Osteoblast (primary cell): ENCODE data around the gene CDX1. TPM values are rescaled to one million over a fixed set of nuclear protein-coding genes. Genes with fewer than 3 reads are reported as not detected.

Experiments
- DNase-seq: peaks from one replicate; pipeline ENCODE4 v3.0.0; 2011; ENCODE audit warnings: low spot score, mixed read lengths; ENCODE audit not compliant: insufficient read length; ENCODE audit errors: missing footprints
- H2AFZ ChIP-seq: 2 replicates; pipeline ENCODE4 v1.6.0; 2011; ENCODE audit warnings: mild to moderate bottlenecking, low read length
- H3K27ac ChIP-seq: 2 replicates; pipeline ENCODE4 v1.5.1; 2011; ENCODE audit warnings: mild to moderate bottlenecking, low read depth, low read length, moderate library complexity
- H3K27me3 ChIP-seq: 2 replicates; pipeline ENCODE4 v1.6.0; 2012; ENCODE audit warnings: mild to moderate bottlenecking, control low read depth, inconsistent platforms, low read length, moderate library complexity; ENCODE audit not compliant: insufficient read depth
- H3K36me3 ChIP-seq: 2 replicates; pipeline ENCODE4 v1.5.1; 2011; ENCODE audit warnings: mild to moderate bottlenecking, low read length, control low read depth, moderate library complexity; ENCODE audit not compliant: insufficient read depth
- H3K4me1 ChIP-seq: 2 replicates; pipeline ENCODE4 v1.5.1; 2011; ENCODE audit warnings: mild to moderate bottlenecking, low read length, control low read depth, moderate library complexity; ENCODE audit not compliant: insufficient read depth
- H3K4me2 ChIP-seq: 2 replicates; pipeline ENCODE4 v1.6.0; 2011; ENCODE audit warnings: mild to moderate bottlenecking, low read length; ENCODE audit not compliant: insufficient read depth
- H3K4me3 ChIP-seq: fragments of 200-600 bp; sonication (generic); 3 replicates; pipeline ENCODE4 v1.5.1; 2012; ENCODE audit warnings: mild to moderate bottlenecking, low read length, inconsistent platforms; ENCODE audit not compliant: insufficient read depth
- H3K79me2 ChIP-seq: 2 replicates; pipeline ENCODE4 v1.6.0; 2012; ENCODE audit warnings: mild to moderate bottlenecking, low read length, control low read depth, inconsistent platforms; ENCODE audit not compliant: insufficient read depth
- H3K9me3 ChIP-seq: 2 replicates; pipeline ENCODE4 v1.5.1; 2011; ENCODE audit warnings: low read depth, low read length, control low read depth
- H4K20me1 ChIP-seq: 2 replicates; pipeline ENCODE4 v1.6.0; 2012; ENCODE audit warnings: mild to moderate bottlenecking, low read length, control low read depth; ENCODE audit not compliant: insufficient read depth
- CTCF ChIP-seq: IDR thresholded peaks from 2 replicates; pipeline ENCODE4 v1.5.1; 2011; ENCODE audit warnings: mild to moderate bottlenecking, low read depth, low read length, moderate library complexity; ENCODE audit errors: extremely low read depth
- total RNA-seq: library from RNA; depleted of rRNA; stranded (reverse); fragments of >200 nt; gene quantifications from 2 replicates; pipeline ENCODE4 v1.2.3, GENCODE V29; 2012

The CDX1 gene
- total RNA-seq, 1 donor, result 0.36 TPM

DNA sequence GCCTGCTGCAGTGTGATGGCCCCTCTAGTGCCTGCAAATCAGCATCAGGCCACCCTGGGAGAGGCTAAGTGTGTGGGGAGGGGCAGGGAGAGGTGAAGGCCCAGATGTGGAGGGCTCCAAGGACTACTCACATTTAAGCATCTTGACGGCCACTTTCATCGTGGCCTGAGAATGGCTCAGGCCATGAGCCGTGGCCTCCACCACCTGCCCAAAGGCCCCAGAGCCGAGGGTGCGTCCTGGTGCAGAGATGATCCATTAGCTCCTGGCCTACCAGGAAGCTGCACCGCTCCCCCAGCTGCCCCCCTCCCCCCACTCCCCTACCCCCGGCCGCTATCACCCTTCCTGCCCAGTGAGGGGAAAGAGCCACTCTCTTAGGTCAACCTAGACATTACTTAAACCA is 42.0 kb upstream of the CDX1 start:
- peaks cover 9% of the 10 kb centered on the region for H3K79me2 ChIP-seq
- H3K4me3 ChIP-seq, result no peak overlapping the region
- no peaks in the 10 kb centered on the region for H4K20me1 ChIP-seq
- peaks cover 95% of the 10 kb centered on the region for H3K36me3 ChIP-seq
- no peaks in the 10 kb centered on the region for H3K27me3 ChIP-seq
- peak; percentile 65 for DNase-seq
- no peak overlapping the region for H2AFZ ChIP-seq
- H3K27ac ChIP-seq, result no peak overlapping the region
- no peaks in the 10 kb centered on the region for H3K4me1 ChIP-seq
- TF ChIP-seq CTCF, result no peak
- no peak overlapping the region for H3K4me2 ChIP-seq
- H3K9me3 ChIP-seq, result no peaks in the 10 kb centered on the region

DNA sequence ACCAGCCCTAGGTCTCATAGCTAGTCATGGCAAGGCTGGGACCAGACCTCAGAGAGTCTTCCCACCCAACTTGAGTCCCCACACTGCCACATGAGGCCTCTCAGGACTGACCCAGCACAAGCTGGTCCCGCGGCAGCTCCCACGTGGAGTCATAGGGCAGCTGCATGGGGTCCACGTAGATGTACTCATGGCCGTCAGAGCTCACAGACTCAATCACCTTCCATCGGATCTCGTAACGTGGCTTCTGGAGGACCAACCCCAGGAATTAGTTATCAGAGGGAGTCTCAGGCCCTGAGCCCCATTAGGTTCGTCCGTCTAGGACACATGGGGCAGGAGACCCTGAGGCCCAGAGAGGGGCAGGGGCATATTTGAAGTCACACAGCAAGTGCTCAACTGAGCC is 41.2 kb upstream of the CDX1 start:
- no peak overlapping the region for H3K4me3 ChIP-seq
- no peaks in the 10 kb centered on the region for H3K27me3 ChIP-seq
- H3K36me3 ChIP-seq, result peaks cover 95% of the 10 kb centered on the region
- peaks cover 11% of the 10 kb centered on the region for H3K79me2 ChIP-seq
- H3K4me2 ChIP-seq, result no peak overlapping the region
- H3K4me1 ChIP-seq, result peaks cover 4% of the 10 kb centered on the region
- DNase-seq, result peak; percentile 39
- H2AFZ ChIP-seq, result no peak overlapping the region
- H3K27ac ChIP-seq, result no peak overlapping the region
- H3K9me3 ChIP-seq, result no peaks in the 10 kb centered on the region
- H4K20me1 ChIP-seq, result no peaks in the 10 kb centered on the region
- no peak for TF ChIP-seq CTCF

DNA sequence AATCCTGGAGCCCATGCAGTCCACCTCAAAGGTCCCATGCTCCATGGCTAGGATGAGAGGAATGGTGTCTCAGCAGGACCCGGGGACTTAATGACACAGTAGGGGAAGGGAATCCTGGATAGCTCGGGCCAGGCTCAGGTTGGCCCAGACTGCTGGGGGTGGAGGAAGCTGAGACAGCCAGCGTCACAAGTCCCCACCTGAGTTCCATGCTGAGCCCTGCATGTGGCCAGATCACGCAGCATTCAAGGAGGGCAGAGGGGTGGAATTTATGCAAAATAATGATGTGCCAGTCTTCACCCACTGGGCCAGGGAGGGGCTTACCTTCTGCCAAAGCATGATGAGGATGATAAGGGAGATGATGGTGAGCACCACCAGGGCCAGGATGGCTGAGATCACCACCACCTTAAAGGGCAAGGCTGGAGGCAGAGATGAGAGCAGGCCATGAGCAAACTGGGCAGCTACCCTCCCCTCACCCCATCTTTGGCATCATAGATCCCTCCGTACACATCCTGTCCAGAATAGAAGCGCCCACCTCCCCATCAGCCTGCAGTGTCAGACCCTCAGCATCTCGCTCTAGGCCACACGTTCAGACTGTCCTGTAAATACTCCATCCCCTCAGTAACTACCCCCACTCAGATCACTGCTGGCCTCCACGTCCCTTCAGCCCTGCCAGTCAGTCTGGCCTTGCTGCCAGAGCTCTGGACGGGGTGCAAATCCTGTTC is 40.2 kb upstream of the CDX1 start:
- Histone ChIP-seq H3K4me3 (no peak overlapping the region), H3K4me1 (peaks cover 4% of the 10 kb centered on the region), H4K20me1 (no peaks in the 10 kb centered on the region), H3K9me3 (no peaks in the 10 kb centered on the region), H3K27ac (no peak overlapping the region), H2AFZ (no peak overlapping the region), H3K79me2 (peaks cover 11% of the 10 kb centered on the region), H3K36me3 (peaks cover 95% of the 10 kb centered on the region), H3K4me2 (no peak overlapping the region), H3K27me3 (no peaks in the 10 kb centered on the region)
- no peak for TF ChIP-seq CTCF
- peak; percentile 74 for DNase-seq

DNA sequence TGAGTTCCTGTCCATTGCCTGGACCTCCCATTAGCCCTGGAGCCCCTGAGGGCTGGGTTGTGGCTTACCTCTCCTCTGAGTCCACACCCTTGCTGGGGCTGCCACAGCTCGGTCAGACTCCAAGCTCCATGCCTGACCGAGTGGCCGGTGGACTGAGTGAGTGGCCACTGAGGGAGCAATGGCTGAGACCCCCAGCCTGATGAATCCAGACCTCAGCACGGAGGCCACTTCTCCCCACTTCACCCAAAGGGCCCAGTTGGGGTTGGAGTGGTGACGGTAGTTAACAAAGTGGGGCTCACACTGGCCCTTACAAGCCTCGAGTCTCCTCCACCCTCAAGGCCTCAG is 39.7 kb upstream of the CDX1 start:
- Histone ChIP-seq H3K79me2 (peaks cover 11% of the 10 kb centered on the region), H3K4me3 (no peak overlapping the region), H3K4me1 (peaks cover 8% of the 10 kb centered on the region), H3K9me3 (no peaks in the 10 kb centered on the region), H3K36me3 (peaks cover 95% of the 10 kb centered on the region), H2AFZ (no peak overlapping the region), H3K4me2 (no peak overlapping the region), H3K27me3 (no peaks in the 10 kb centered on the region), H4K20me1 (no peaks in the 10 kb centered on the region), H3K27ac (no peak overlapping the region)
- peak; percentile 76 for DNase-seq
- TF ChIP-seq CTCF, result no peak
